ENCODE data around the gene CHL1.

Gene CHL1

DNA sequence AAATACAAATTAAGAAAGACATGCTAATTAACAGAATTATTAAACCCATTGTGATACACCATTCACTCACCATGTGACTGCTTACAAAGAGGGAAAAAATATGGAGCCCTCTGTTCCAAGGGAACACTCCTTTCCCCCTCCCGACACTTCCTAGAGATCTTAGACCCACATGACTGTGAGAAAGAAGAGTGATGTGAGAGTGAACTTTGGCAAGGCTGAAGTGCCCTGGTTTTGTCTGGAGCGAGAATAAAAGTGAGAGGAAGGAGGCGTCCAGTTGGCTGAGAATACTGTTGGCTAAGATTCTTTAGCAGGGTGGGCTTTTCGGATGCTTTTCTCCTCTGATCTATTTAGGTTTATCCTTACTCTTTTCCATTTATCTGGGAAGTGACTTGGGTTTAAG, 14.1 kb downstream of the CHL1 start:
- ATAC-seq (ENCODE audit: insufficient read depth, low read depth) (no peak), DNase-seq (no peak)
- no peak overlapping the region for H3K4me2 ChIP-seq (ENCODE audit: insufficient read depth, low read length)
- H3K9ac ChIP-seq (ENCODE audit: low read depth, low read length) = no peak overlapping the region
- no peak overlapping the region for H2AFZ ChIP-seq (ENCODE audit: low read depth, low read length)
- H3K27me3 ChIP-seq (ENCODE audit: insufficient read depth, low read length, poor library complexity) = no peaks in the 10 kb centered on the region
- TF ChIP-seq EZH2 (IDR thresholded peaks at IDR 0.05; ENCODE audit: borderline replicate concordance, low read depth, low read length, severe bottlenecking) = no peak
- TF ChIP-seq, protein P1, sequence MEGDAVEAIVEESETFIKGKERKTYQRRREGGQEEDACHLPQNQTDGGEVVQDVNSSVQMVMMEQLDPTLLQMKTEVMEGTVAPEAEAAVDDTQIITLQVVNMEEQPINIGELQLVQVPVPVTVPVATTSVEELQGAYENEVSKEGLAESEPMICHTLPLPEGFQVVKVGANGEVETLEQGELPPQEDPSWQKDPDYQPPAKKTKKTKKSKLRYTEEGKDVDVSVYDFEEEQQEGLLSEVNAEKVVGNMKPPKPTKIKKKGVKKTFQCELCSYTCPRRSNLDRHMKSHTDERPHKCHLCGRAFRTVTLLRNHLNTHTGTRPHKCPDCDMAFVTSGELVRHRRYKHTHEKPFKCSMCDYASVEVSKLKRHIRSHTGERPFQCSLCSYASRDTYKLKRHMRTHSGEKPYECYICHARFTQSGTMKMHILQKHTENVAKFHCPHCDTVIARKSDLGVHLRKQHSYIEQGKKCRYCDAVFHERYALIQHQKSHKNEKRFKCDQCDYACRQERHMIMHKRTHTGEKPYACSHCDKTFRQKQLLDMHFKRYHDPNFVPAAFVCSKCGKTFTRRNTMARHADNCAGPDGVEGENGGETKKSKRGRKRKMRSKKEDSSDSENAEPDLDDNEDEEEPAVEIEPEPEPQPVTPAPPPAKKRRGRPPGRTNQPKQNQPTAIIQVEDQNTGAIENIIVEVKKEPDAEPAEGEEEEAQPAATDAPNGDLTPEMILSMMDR (IDR thresholded peaks at IDR 0.05; ENCODE audit: borderline replicate concordance, extremely low read depth, low read length, poor library complexity, severe bottlenecking) = no peak
- no peak overlapping the region for H3K27ac ChIP-seq (ENCODE audit: low read length)
- H4K20me1 ChIP-seq (ENCODE audit: insufficient read depth, low read length) = no peaks in the 10 kb centered on the region
- H3K79me2 ChIP-seq (ENCODE audit: insufficient read depth, low read length) = no peaks in the 10 kb centered on the region
- H3K9me3 ChIP-seq (ENCODE audit: insufficient read depth, low read length, severe bottlenecking) = no peaks in the 10 kb centered on the region
- H3K4me3 ChIP-seq (ENCODE audit: low read depth in 1 of 2, low read length in 2 of 2) = no peak overlapping the region
- H3K36me3 ChIP-seq (ENCODE audit: insufficient read depth, low read length) = no peaks in the 10 kb centered on the region
- H3K4me1 ChIP-seq (ENCODE audit: insufficient read depth, low read length) = no peaks in the 10 kb centered on the region

DNA sequence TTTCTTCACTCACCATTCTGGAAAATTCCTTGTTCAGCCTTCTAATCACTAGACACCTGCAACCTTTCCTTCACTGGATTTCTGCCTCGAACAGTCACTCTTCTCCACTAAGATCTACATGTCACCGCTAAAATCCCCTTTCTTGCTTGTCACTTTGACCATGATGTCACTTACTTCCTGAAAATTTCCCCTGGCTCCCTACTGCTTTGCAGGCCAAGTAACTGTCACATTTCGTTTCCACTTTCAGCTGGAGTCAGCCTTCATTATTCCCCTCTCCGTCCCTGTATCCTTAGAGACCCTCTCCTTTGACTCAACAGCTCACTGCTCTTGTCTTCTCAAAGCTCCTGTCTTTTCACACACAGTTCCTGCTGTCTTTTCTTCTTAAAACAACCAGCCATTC, 15.9 kb downstream of the CHL1 start:
- H3K4me1 ChIP-seq (ENCODE audit: insufficient read depth, low read length) = no peaks in the 10 kb centered on the region
- H3K4me2 ChIP-seq (ENCODE audit: insufficient read depth, low read length) = no peak overlapping the region
- H4K20me1 ChIP-seq (ENCODE audit: insufficient read depth, low read length) = no peaks in the 10 kb centered on the region
- no peaks in the 10 kb centered on the region for H3K79me2 ChIP-seq (ENCODE audit: insufficient read depth, low read length)
- no peak overlapping the region for H3K4me3 ChIP-seq (ENCODE audit: low read depth in 1 of 2, low read length in 2 of 2)
- no peak overlapping the region for H3K27ac ChIP-seq (ENCODE audit: low read length)
- no peak overlapping the region for H3K9ac ChIP-seq (ENCODE audit: low read depth, low read length)
- DNase-seq (no peak), ATAC-seq (ENCODE audit: insufficient read depth, low read depth) (no peak)
- no peaks in the 10 kb centered on the region for H3K27me3 ChIP-seq (ENCODE audit: insufficient read depth, low read length, poor library complexity)
- TF ChIP-seq, protein P1 (IDR thresholded peaks at IDR 0.05; ENCODE audit: borderline replicate concordance, extremely low read depth, low read length, poor library complexity, severe bottlenecking) = no peak
- no peak for TF ChIP-seq EZH2 (IDR thresholded peaks at IDR 0.05; ENCODE audit: borderline replicate concordance, low read depth, low read length, severe bottlenecking)
- H3K36me3 ChIP-seq (ENCODE audit: insufficient read depth, low read length) = no peaks in the 10 kb centered on the region
- no peak overlapping the region for H2AFZ ChIP-seq (ENCODE audit: low read depth, low read length)
- no peaks in the 10 kb centered on the region for H3K9me3 ChIP-seq (ENCODE audit: insufficient read depth, low read length, severe bottlenecking)

DNA sequence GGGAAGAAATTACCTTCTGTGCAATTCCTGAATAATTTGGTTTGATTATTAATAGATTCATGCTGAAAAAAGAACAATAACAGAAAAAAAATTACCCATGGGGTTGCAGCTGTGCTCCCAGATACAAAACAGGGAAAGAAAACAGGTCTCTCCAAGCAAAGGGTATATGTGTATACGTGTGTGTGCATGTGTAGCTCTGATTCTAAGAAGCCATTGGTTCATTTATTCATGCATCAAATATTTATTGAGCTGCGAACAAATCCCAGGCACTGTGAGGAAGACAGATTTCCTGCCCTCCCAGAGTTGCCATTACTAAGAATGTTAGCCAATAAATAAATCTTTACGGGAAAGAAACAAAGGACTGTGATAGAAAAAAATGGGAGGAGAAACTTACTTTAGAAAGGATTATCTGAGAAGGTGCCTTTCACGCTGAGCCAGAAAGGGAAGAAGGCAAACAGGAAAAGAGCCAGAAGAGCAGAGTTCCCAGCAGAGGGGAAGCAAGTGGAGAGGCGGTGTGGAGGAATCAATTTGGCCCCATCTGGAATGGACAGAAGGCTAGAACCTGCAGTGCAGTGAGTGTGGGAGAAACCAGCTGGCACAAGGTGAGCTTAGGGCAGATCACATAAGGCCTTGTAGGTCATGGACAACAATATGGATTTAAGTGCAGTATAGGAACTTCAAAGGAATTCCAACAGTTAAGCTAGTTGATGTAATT, 20.7 kb downstream of the CHL1 start:
- DNase-seq (no peak), ATAC-seq (ENCODE audit: insufficient read depth, low read depth) (no peak)
- Histone ChIP-seq H3K9me3 (ENCODE audit: insufficient read depth, low read length, severe bottlenecking) (no peaks in the 10 kb centered on the region), H3K9ac (ENCODE audit: low read depth, low read length) (no peak overlapping the region), H3K79me2 (ENCODE audit: insufficient read depth, low read length) (no peaks in the 10 kb centered on the region), H4K20me1 (ENCODE audit: insufficient read depth, low read length) (no peaks in the 10 kb centered on the region), H3K27me3 (ENCODE audit: insufficient read depth, low read length, poor library complexity) (no peaks in the 10 kb centered on the region), H3K4me3 (ENCODE audit: low read depth in 1 of 2, low read length in 2 of 2) (no peak overlapping the region), H2AFZ (ENCODE audit: low read depth, low read length) (no peak overlapping the region), H3K4me2 (ENCODE audit: insufficient read depth, low read length) (no peak overlapping the region), H3K4me1 (ENCODE audit: insufficient read depth, low read length) (no peaks in the 10 kb centered on the region), H3K27ac (ENCODE audit: low read length) (no peak overlapping the region), H3K36me3 (ENCODE audit: insufficient read depth, low read length) (no peaks in the 10 kb centered on the region)
- TF ChIP-seq EZH2 (IDR thresholded peaks at IDR 0.05; ENCODE audit: borderline replicate concordance, low read depth, low read length, severe bottlenecking) = no peak
- TF ChIP-seq, protein P1 (IDR thresholded peaks at IDR 0.05; ENCODE audit: borderline replicate concordance, extremely low read depth, low read length, poor library complexity, severe bottlenecking) = no peak

All from DND-41 (cell line).